Neural cell (in vitro differentiated cells): ENCODE measurements around the gene UGT1A4. TPM values are rescaled to one million over a fixed set of nuclear protein-coding genes. Genes with fewer than 3 reads are reported as not detected.

ENCODE experiments used
- H2AFZ ChIP-seq: fragments of 200-600, 300-800 bp; sonication (generic), shearing (Covaris generic); 2 replicates; pipeline ENCODE4 v1.6.0; 2014; ENCODE audit warnings: low read depth, mild to moderate bottlenecking, antibody characterized with exemption, low read length, moderate library complexity
- H3F3A ChIP-seq: fragments of 200-600 bp; shearing (Covaris generic); 2 replicates; pipeline ENCODE4 v1.6.1; 2016; ENCODE audit warnings: mild to moderate bottlenecking, moderate library complexity, mixed read lengths, antibody characterized with exemption, low read length; ENCODE audit not compliant: insufficient read depth, poor library complexity, severe bottlenecking
- H3K27ac ChIP-seq: fragments of 200-600, 300-800 bp; sonication (generic), shearing (Covaris generic); 2 replicates; pipeline ENCODE4 v1.5.1; 2014; ENCODE audit warnings: mild to moderate bottlenecking, low read length, moderate library complexity
- H3K27me3 ChIP-seq: fragments of 300-800, 200-600 bp; sonication (generic), shearing (Covaris generic); 2 replicates; pipeline ENCODE4 v1.6.0; 2014; ENCODE audit warnings: mild to moderate bottlenecking, low read depth, low read length, moderate library complexity; ENCODE audit not compliant: insufficient read depth
- H3K36me3 ChIP-seq: fragments of 300-800, 200-600 bp; sonication (generic), shearing (Covaris generic); 2 replicates; pipeline ENCODE4 v1.5.1; 2014; ENCODE audit warnings: mild to moderate bottlenecking, antibody characterized with exemption, low read length, moderate library complexity; ENCODE audit not compliant: insufficient read depth
- H3K4me2 ChIP-seq: fragments of 300-800, 200-600 bp; sonication (generic), shearing (Covaris generic); 2 replicates; pipeline ENCODE4 v1.6.0; 2014; ENCODE audit warnings: mild to moderate bottlenecking, low read length
- H3K4me3 ChIP-seq: fragments of 300-800, 200-600 bp; sonication (generic), shearing (Covaris generic); 2 replicates; pipeline ENCODE4 v1.5.1; 2014; ENCODE audit warnings: mild to moderate bottlenecking, low read length, moderate library complexity
- H3K79me2 ChIP-seq: fragments of 200-600 bp; shearing (Covaris generic); replicated peaks from 2 replicates; pipeline ENCODE4 v1.6.0; 2014; ENCODE audit warnings: mild to moderate bottlenecking, low read length, moderate library complexity; ENCODE audit not compliant: insufficient read depth
- H3K9ac ChIP-seq: fragments of 300-800, 200-600 bp; sonication (generic), shearing (Covaris generic); 2 replicates; pipeline ENCODE4 v1.6.1; 2016; ENCODE audit warnings: mild to moderate bottlenecking, low read length, mixed read lengths
- H3K9me2 ChIP-seq: fragments of 200-600 bp; shearing (Covaris generic); 2 replicates; pipeline ENCODE4 v1.6.1; 2016; ENCODE audit warnings: mild to moderate bottlenecking, low read length, mixed read lengths; ENCODE audit not compliant: insufficient read depth
- H3K9me3 ChIP-seq: fragments of 200-600, 300-800 bp; sonication (generic), shearing (Covaris generic); 2 replicates; pipeline ENCODE4 v1.6.1; 2016; ENCODE audit warnings: mild to moderate bottlenecking, mixed run types, low read length, moderate library complexity, mixed read lengths
- H4K20me1 ChIP-seq: fragments of 200-600 bp; shearing (Covaris generic); 2 replicates; pipeline ENCODE4 v1.6.1; 2016; ENCODE audit warnings: mild to moderate bottlenecking, mixed run types; ENCODE audit not compliant: insufficient read depth
- EP300 ChIP-seq: fragments of 450-650 bp; conservative IDR thresholded peaks from 2 replicates; pipeline ENCODE4 v1.6.1; 2014; ENCODE audit warnings: antibody characterized with exemption, mild to moderate bottlenecking, moderate library complexity; ENCODE audit not compliant: poor library complexity, severe bottlenecking
- EZH2 ChIP-seq: fragments of 200-600, 300-800 bp; shearing (Covaris generic), sonication (generic); IDR thresholded peaks from 2 replicates; pipeline ENCODE4 v1.6.1; 2014; ENCODE audit warnings: antibody characterized with exemption, low read length, borderline replicate concordance, mild to moderate bottlenecking; ENCODE audit not compliant: insufficient read depth, poor library complexity, severe bottlenecking
- MXI1 ChIP-seq: fragments of 450-650 bp; conservative IDR thresholded peaks from 2 replicates; pipeline ENCODE4 v1.6.1; 2014; ENCODE audit warnings: antibody characterized with exemption, mild to moderate bottlenecking; ENCODE audit not compliant: poor library complexity, severe bottlenecking
- POLR2AphosphoS5 ChIP-seq: IDR thresholded peaks from 2 replicates; pipeline ENCODE4 v1.6.1; 2012
- RAD21 ChIP-seq: fragments of 450-650 bp; conservative IDR thresholded peaks from 2 replicates; pipeline ENCODE4 v1.6.1; 2014; ENCODE audit warnings: antibody characterized with exemption, mild to moderate bottlenecking, moderate library complexity
- SMC3 ChIP-seq: fragments of 450-650 bp; conservative IDR thresholded peaks from 2 replicates; pipeline ENCODE4 v1.6.1; 2014; ENCODE audit warnings: antibody characterized with exemption, mild to moderate bottlenecking, moderate library complexity; ENCODE audit not compliant: poor library complexity
- TAF1 ChIP-seq: IDR thresholded peaks from 2 replicates; pipeline ENCODE4 v1.6.1; 2012; ENCODE audit warnings: low read depth
- polyA plus RNA-seq: library from polyadenylated mRNA; depleted of rRNA; stranded (reverse); fragments of >200 nt; gene quantifications from 2 replicates; pipeline ENCODE4 v1.2.3, GENCODE V29; 2014
- TF ChIP-seq, protein P1 (sequence below): IDR thresholded peaks from 2 replicates; pipeline ENCODE4 v1.6.1; 2012; ENCODE audit warnings: borderline replicate concordance
- TF ChIP-seq, protein P2 (sequence below): fragments of 450-650 bp; IDR thresholded peaks from 2 replicates; pipeline ENCODE4 v1.5.1; 2014; ENCODE audit warnings: antibody characterized with exemption, mild to moderate bottlenecking, moderate library complexity; ENCODE audit not compliant: poor library complexity, severe bottlenecking

UGT1A4 gene
- polyA plus RNA-seq, 1 donor from 2014 or later, result not detected

DNA sequence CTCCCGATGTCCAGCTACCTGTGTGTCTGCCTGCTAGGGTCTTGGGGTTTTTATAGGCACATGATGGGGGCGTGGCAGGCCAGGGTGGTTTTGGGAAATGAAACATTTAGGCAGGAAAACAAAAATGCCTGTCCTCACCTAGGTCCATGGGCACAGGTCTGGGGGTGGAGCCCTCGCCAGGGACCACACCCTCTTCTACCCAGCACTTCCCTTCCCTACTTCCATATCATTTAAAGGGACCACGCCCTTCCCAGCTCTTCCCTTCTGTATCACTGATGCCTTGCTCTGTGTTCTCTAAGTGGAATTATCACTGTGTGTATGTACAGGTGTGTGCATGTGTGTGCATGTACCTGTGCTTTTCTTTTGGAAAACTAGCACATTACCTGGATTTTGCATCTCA lies 47.9 kb downstream of the UGT1A4 start:
- no peaks in the 10 kb centered on the region for H3K36me3 ChIP-seq
- H3K9me3 ChIP-seq, result no peaks in the 10 kb centered on the region
- TF ChIP-seq, protein P1, sequence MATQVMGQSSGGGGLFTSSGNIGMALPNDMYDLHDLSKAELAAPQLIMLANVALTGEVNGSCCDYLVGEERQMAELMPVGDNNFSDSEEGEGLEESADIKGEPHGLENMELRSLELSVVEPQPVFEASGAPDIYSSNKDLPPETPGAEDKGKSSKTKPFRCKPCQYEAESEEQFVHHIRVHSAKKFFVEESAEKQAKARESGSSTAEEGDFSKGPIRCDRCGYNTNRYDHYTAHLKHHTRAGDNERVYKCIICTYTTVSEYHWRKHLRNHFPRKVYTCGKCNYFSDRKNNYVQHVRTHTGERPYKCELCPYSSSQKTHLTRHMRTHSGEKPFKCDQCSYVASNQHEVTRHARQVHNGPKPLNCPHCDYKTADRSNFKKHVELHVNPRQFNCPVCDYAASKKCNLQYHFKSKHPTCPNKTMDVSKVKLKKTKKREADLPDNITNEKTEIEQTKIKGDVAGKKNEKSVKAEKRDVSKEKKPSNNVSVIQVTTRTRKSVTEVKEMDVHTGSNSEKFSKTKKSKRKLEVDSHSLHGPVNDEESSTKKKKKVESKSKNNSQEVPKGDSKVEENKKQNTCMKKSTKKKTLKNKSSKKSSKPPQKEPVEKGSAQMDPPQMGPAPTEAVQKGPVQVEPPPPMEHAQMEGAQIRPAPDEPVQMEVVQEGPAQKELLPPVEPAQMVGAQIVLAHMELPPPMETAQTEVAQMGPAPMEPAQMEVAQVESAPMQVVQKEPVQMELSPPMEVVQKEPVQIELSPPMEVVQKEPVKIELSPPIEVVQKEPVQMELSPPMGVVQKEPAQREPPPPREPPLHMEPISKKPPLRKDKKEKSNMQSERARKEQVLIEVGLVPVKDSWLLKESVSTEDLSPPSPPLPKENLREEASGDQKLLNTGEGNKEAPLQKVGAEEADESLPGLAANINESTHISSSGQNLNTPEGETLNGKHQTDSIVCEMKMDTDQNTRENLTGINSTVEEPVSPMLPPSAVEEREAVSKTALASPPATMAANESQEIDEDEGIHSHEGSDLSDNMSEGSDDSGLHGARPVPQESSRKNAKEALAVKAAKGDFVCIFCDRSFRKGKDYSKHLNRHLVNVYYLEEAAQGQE, result no peak
- TF ChIP-seq EZH2 (no peak), RAD21 (no peak), TAF1 (no peak), MXI1 (no peak), SMC3 (no peak), EP300 (no peak), POLR2AphosphoS5 (no peak)
- TF ChIP-seq, protein P2, sequence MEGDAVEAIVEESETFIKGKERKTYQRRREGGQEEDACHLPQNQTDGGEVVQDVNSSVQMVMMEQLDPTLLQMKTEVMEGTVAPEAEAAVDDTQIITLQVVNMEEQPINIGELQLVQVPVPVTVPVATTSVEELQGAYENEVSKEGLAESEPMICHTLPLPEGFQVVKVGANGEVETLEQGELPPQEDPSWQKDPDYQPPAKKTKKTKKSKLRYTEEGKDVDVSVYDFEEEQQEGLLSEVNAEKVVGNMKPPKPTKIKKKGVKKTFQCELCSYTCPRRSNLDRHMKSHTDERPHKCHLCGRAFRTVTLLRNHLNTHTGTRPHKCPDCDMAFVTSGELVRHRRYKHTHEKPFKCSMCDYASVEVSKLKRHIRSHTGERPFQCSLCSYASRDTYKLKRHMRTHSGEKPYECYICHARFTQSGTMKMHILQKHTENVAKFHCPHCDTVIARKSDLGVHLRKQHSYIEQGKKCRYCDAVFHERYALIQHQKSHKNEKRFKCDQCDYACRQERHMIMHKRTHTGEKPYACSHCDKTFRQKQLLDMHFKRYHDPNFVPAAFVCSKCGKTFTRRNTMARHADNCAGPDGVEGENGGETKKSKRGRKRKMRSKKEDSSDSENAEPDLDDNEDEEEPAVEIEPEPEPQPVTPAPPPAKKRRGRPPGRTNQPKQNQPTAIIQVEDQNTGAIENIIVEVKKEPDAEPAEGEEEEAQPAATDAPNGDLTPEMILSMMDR, result no peak
- H3K9me2 ChIP-seq, result no peaks in the 10 kb centered on the region
- H3K4me3 ChIP-seq, result no peak overlapping the region
- no peaks in the 10 kb centered on the region for H4K20me1 ChIP-seq
- no peak overlapping the region for H2AFZ ChIP-seq
- no peak overlapping the region for H3K27ac ChIP-seq
- H3K4me2 ChIP-seq, result no peak overlapping the region
- H3K27me3 ChIP-seq, result no peaks in the 10 kb centered on the region
- H3K79me2 ChIP-seq, result no peaks in the 10 kb centered on the region
- H3K9ac ChIP-seq, result no peak overlapping the region
- no peaks in the 10 kb centered on the region for H3F3A ChIP-seq

DNA sequence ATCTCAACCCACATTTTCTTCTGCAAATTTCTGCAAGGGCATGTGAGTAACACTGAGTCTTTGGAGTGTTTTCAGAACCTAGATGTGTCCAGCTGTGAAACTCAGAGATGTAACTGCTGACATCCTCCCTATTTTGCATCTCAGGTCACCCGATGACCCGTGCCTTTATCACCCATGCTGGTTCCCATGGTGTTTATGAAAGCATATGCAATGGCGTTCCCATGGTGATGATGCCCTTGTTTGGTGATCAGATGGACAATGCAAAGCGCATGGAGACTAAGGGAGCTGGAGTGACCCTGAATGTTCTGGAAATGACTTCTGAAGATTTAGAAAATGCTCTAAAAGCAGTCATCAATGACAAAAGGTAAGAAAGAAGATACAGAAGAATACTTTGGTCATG lies 49.5 kb downstream of the UGT1A4 start:
- no peak overlapping the region for H3K27ac ChIP-seq
- H3K9me2 ChIP-seq, result no peaks in the 10 kb centered on the region
- no peaks in the 10 kb centered on the region for H3K36me3 ChIP-seq
- H4K20me1 ChIP-seq, result no peaks in the 10 kb centered on the region
- H3K27me3 ChIP-seq, result no peaks in the 10 kb centered on the region
- H3K79me2 ChIP-seq, result no peaks in the 10 kb centered on the region
- H3K4me2 ChIP-seq, result no peak overlapping the region
- no peak overlapping the region for H3K4me3 ChIP-seq
- TF ChIP-seq RAD21, result no peak
- TF ChIP-seq MXI1, result no peak
- no peak overlapping the region for H3K9ac ChIP-seq
- H2AFZ ChIP-seq, result no peak overlapping the region
- H3K9me3 ChIP-seq, result no peaks in the 10 kb centered on the region
- H3F3A ChIP-seq, result no peaks in the 10 kb centered on the region

DNA sequence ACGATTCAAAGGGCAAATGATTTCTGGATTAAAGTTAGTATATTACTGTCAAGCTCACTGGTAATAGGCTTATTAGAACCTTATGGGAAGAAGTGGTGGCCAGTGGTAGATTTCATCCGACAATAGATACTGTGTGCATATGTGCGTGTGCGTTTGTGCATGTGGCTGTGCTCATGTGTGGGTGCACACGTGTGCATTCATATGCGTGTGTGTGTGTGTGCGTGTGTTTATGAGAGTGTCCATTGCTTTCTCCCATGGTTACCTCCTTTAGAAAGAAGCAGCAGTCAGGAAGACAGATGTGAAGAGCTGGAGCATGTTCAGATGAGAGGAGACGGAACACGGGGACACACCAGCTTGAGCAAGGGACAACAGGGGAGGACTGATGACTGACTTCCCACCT lies 50.7 kb downstream of the UGT1A4 start:
- Histone ChIP-seq H3K4me3 (no peak overlapping the region), H3K9me2 (no peaks in the 10 kb centered on the region), H3K9ac (no peak overlapping the region), H3K4me2 (no peak overlapping the region), H3K9me3 (no peaks in the 10 kb centered on the region), H3K27ac (no peak overlapping the region), H3F3A (no peaks in the 10 kb centered on the region), H4K20me1 (no peaks in the 10 kb centered on the region), H3K36me3 (no peaks in the 10 kb centered on the region), H3K79me2 (no peaks in the 10 kb centered on the region), H2AFZ (no peak overlapping the region), H3K27me3 (no peaks in the 10 kb centered on the region)
- TF ChIP-seq TAF1 (no peak), EZH2 (no peak)
